Right lobe of liver (tissue), 4 donors: ENCODE measurements around the gene CDRT15.
"Not testable (repeated sequence)": the region's sequence is repeated elsewhere in the genome, so short reads cannot be mapped to it uniquely, and the experiment has no call there.

Source experiments
- POLR2A ChIP-seq: fragments of 450-650 bp; IDR thresholded peaks from one replicate; pipeline ENCODE4 v1.6.1; 2017; ENCODE audit warnings: antibody characterized with exemption, mild to moderate bottlenecking
- TF ChIP-seq, protein P1 (sequence below), 4 donors: fragments of 200-600 bp in 3 of 4; fragments of 450-650 bp in 1 of 4; IDR thresholded peaks; one replicate each; pipeline versions ENCODE4 v1.5.1 to v1.8.0; 2016 to 2022; ENCODE audit warnings: antibody characterized with exemption in 4 of 4, mild to moderate bottlenecking in 2 of 4
- donor health status: DM: no; HTN: no; CAD: no.
- donor health status: DM: no; HTN: no; CAD: no.
- donor health status: DM: no; HTN: yes; CAD: no.

DNA sequence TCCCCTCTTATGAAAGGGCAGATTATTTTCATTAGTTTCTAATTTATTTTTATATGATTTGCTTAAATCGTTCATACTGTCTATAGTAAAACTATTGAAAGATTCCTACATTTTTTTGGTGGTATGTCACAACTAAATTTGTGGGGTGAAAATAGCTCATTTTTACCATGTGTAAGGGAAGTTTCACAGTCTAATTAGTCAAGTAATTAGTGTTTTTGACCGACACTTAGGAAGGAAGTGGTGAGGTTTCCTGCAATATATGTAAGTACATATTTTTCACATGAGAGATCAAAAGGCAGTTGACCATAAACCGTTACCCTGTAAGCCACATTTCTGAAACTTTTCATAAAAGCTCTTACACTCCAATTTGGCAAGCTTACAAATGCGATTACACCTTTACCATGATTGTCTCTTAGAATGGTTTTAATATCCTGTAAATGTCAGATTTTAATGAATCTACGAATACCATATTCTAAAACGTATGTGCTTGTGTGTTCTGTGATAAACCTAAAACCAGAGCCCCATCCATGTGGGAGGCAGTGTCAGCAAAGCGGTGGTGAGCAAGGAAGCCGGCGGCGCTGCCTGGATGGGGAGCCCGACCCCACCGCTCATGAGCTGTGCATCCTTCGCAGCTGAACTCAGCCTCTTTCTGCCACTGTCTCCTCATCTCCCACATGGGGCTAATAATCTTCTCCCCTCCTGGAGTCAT lies 43.9 kb downstream of the CDRT15 start:
- TF ChIP-seq POLR2A, result not testable (repeated sequence)
- TF ChIP-seq, protein P1, sequence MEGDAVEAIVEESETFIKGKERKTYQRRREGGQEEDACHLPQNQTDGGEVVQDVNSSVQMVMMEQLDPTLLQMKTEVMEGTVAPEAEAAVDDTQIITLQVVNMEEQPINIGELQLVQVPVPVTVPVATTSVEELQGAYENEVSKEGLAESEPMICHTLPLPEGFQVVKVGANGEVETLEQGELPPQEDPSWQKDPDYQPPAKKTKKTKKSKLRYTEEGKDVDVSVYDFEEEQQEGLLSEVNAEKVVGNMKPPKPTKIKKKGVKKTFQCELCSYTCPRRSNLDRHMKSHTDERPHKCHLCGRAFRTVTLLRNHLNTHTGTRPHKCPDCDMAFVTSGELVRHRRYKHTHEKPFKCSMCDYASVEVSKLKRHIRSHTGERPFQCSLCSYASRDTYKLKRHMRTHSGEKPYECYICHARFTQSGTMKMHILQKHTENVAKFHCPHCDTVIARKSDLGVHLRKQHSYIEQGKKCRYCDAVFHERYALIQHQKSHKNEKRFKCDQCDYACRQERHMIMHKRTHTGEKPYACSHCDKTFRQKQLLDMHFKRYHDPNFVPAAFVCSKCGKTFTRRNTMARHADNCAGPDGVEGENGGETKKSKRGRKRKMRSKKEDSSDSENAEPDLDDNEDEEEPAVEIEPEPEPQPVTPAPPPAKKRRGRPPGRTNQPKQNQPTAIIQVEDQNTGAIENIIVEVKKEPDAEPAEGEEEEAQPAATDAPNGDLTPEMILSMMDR (IDR thresholded peaks at IDR 0.05), result not testable (repeated sequence)
